ENCODE measurements around the gene MT1H.
"Not testable (repeated sequence)": the region's sequence is repeated elsewhere in the genome, so short reads cannot be mapped to it uniquely, and the experiment has no call there.

MT1H gene

GRCh38 chr16:56669005-56669839 is at the start of gene MT1H:
MT1H (plus strand) TSS chr16:56669814; CDS start chr16:56669885, 71 bp downstream.
- peak; percentile 43 for DNase-seq

- DNase-seq, result no peak
Observed at GRCh38 chr16:56620339-56620897, 49.2 kb upstream of the MT1H start.

GRCh38 chr16:56621665-56622445 is 47.8 kb upstream of the MT1H start:
- not testable (repeated sequence) for DNase-seq

GRCh38 chr16:56623184-56623583 is 46.4 kb upstream of the MT1H start:
- not testable (repeated sequence) for DNase-seq

GRCh38 chr16:56623637-56624036 is 46.0 kb upstream of the MT1H start:
- no peak for DNase-seq

GRCh38 chr16:56625140-56625942 is 44.3 kb upstream of the MT1H start, which contains the start of gene MT1E:
MT1E (plus strand) TSS chr16:56625781; CDS start chr16:56625852, 71 bp downstream.
- peak; percentile 79 for DNase-seq

GRCh38 chr16:56625943-56626654 is 43.5 kb upstream of the MT1H start:
- DNase-seq, result no peak

GRCh38 chr16:56626685-56627084 is 42.9 kb upstream of the MT1H start:
- no peak for DNase-seq

- no peak for DNase-seq
Observed at GRCh38 chr16:56628486-56629350, 40.9 kb upstream of the MT1H start.

GRCh38 chr16:56629531-56629930 is 40.1 kb upstream of the MT1H start:
- no peak for DNase-seq

GRCh38 chr16:56630134-56630533 is 39.5 kb upstream of the MT1H start:
- no peak for DNase-seq

GRCh38 chr16:56631197-56631596 is 38.4 kb upstream of the MT1H start:
- no peak for DNase-seq

- DNase-seq, result no peak
Observed at GRCh38 chr16:56631832-56632155, 37.8 kb upstream of the MT1H start.

GRCh38 chr16:56632156-56632847 is 37.3 kb upstream of the MT1H start, which contains the start of gene MT1M:
MT1M (plus strand) TSS chr16:56632659; CDS start chr16:56632732, 73 bp downstream.
- no peak for DNase-seq

- no peak for DNase-seq
Observed at GRCh38 chr16:56632848-56633365, 36.7 kb upstream of the MT1H start.

- DNase-seq, result no peak
Observed at GRCh38 chr16:56633535-56633934, 36.1 kb upstream of the MT1H start.

- DNase-seq, result no peak
Observed at GRCh38 chr16:56634715-56635440, 34.7 kb upstream of the MT1H start.

- no peak for DNase-seq
Observed at GRCh38 chr16:56635441-56635967, 34.1 kb upstream of the MT1H start.
